A549 (cell line): ENCODE data around the gene CHMP6. TPM values are rescaled to one million over a fixed set of nuclear protein-coding genes. Genes with fewer than 3 reads are reported as not detected.

Source experiments
- ATAC-seq, 2 experiments: fragments of 200-7000 bp in 1 of 2; fragments of >200 bp in 1 of 2; cut with Nextera tagmentation in 1 of 2; cut with Tn5 transposase in 1 of 2; 3 replicates each; pipeline versions ENCODE4 v1.8.0 to v1.9.1; 2018 to 2020; ENCODE audit warnings: mild to moderate bottlenecking in 1 of 2, moderate library complexity in 1 of 2
- CTCF ChIA-PET: fragments of 300-600 bp; sonication (Branson Sonifier 250); formaldehyde crosslinking; extraction: SDS; loops from one replicate; lab custom pipeline; 2021; ENCODE audit warnings: antibody characterized with exemption, inconsistent platforms; lab: Yijun Ruan, JAX
- POLR2A ChIA-PET: fragments of 350-600 bp; formaldehyde crosslinking; extraction: SDS; loops from one replicate; lab custom pipeline; 2021; ENCODE audit warnings: antibody characterized with exemption, inconsistent platforms; lab: Yijun Ruan, JAX
- DNase-seq, 2 experiments: peaks; one replicate each; pipeline versions ENCODE4 v3.0.0 to v3.0.0-alpha.2; 2011 to 2016; ENCODE audit warnings: low read depth in 1 of 2, low spot score in 1 of 2
- FAIRE-seq: peaks from 2 replicates; lab custom pipeline; 2011; peaks lifted over from hg19 to GRCh38; lab: Jason Lieb, UNC
- H3K27ac ChIP-seq, 2 experiments: fragments of >200 bp; sonication (Bioruptor Twin); formaldehyde crosslinking; 3 replicates each; pipeline ENCODE4 v1.5.1; 2016 to 2017
- H3K4me1 ChIP-seq: fragments of >200 bp; sonication (Bioruptor Twin); formaldehyde crosslinking; 3 replicates; pipeline ENCODE4 v1.6.1; 2016
- H3K4me2 ChIP-seq: fragments of >200 bp; sonication (Bioruptor Twin); formaldehyde crosslinking; 3 replicates; pipeline ENCODE4 v1.6.1; 2016
- H3K4me3 ChIP-seq: fragments of >200 bp; sonication (Bioruptor Twin); formaldehyde crosslinking; 3 replicates; pipeline ENCODE4 v1.5.1; 2016
- H3K9me3 ChIP-seq: fragments of >200 bp; sonication (Bioruptor Twin); formaldehyde crosslinking; 3 replicates; pipeline ENCODE4 v1.6.1; 2016
- BHLHE40 ChIP-seq: IDR thresholded peaks from 2 replicates; pipeline ENCODE4 v1.6.1; 2012; ENCODE audit warnings: low read depth, low read length, inconsistent platforms
- CBX8 ChIP-seq: fragments of 200-600 bp; sonication (generic); IDR thresholded peaks from 2 replicates; pipeline ENCODE4 v1.6.1; 2016
- CEBPB ChIP-seq, 2 experiments: fragments of >200 bp in 1 of 2; sonication (Bioruptor Twin) in 1 of 2; formaldehyde crosslinking in 1 of 2; IDR thresholded peaks; 2 replicates each; pipeline ENCODE4 v1.6.1; 2012 to 2016
- ESRRA ChIP-seq: fragments of 150-350 bp; IDR thresholded peaks from 2 replicates; pipeline ENCODE4 v1.6.1; 2014; ENCODE audit warnings: mild to moderate bottlenecking, low read length, borderline replicate concordance
- FOXS1 ChIP-seq: fragments of 250-450 bp; sonication (Bioruptor Pico); IDR thresholded peaks from 2 replicates; pipeline ENCODE4 v1.5.0; 2020; ENCODE audit warnings: mild to moderate bottlenecking, moderate library complexity
- HOXA7 ChIP-seq: fragments of 250-450 bp; sonication (Bioruptor Pico); IDR thresholded peaks from 2 replicates; pipeline ENCODE4 v1.5.0; 2020; ENCODE audit warnings: mild to moderate bottlenecking, moderate library complexity
- JUN ChIP-seq, 2 experiments: fragments of >200 bp; sonication (Bioruptor Twin); formaldehyde crosslinking; IDR thresholded peaks; 2 replicates in 1 of 2; 3 replicates in 1 of 2; pipeline ENCODE4 v1.6.1; 2016 to 2017
- JUNB ChIP-seq: fragments of >200 bp; sonication (Bioruptor Twin); formaldehyde crosslinking; IDR thresholded peaks from 2 replicates; pipeline ENCODE4 v1.6.1; 2016
- KDM1A ChIP-seq: fragments of 200-600 bp; sonication (generic); IDR thresholded peaks from 2 replicates; pipeline ENCODE4 v1.6.1; 2016; ENCODE audit warnings: low read depth, mild to moderate bottlenecking
- MAFK ChIP-seq: fragments of 450-650 bp; IDR thresholded peaks from 2 replicates; pipeline ENCODE4 v1.6.1; 2014; ENCODE audit not compliant: partially characterized antibody
- MAX ChIP-seq: IDR thresholded peaks from 2 replicates; pipeline ENCODE4 v1.6.1; 2012
- NFE2L2 ChIP-seq: fragments of 150-350 bp; conservative IDR thresholded peaks from 2 replicates; pipeline ENCODE4 v1.6.1; 2014; ENCODE audit warnings: low read length
- NPAS2 ChIP-seq: fragments of 250-450 bp; sonication (Bioruptor Pico); IDR thresholded peaks from 2 replicates; pipeline ENCODE4 v1.8.0; 2022; ENCODE audit warnings: mild to moderate bottlenecking, moderate library complexity, borderline replicate concordance
- PBX3 ChIP-seq: IDR thresholded peaks from 2 replicates; pipeline ENCODE4 v1.6.1; 2012
- PHF8 ChIP-seq: fragments of 200-600 bp; sonication (generic); IDR thresholded peaks from 2 replicates; pipeline ENCODE4 v1.6.1; 2016; ENCODE audit warnings: low read depth, mild to moderate bottlenecking, antibody characterized with exemption, moderate library complexity, borderline replicate concordance
- POLR2A ChIP-seq: IDR thresholded peaks from 2 replicates; pipeline ENCODE4 v1.6.1; 2012; ENCODE audit warnings: mild to moderate bottlenecking, low read length
- POLR2AphosphoS2 ChIP-seq: conservative IDR thresholded peaks from 2 replicates; pipeline ENCODE4 v1.6.1; 2012; ENCODE audit warnings: low read length, improper control_type of control experiment, inconsistent platforms
- RFX5 ChIP-seq: fragments of 450-650 bp; IDR thresholded peaks from 2 replicates; pipeline ENCODE4 v1.7.1; 2014; ENCODE audit warnings: antibody characterized with exemption, mild to moderate bottlenecking, moderate library complexity
- RNF2 ChIP-seq: fragments of 200-600 bp; sonication (generic); IDR thresholded peaks from 2 replicates; pipeline ENCODE4 v1.6.1; 2016; ENCODE audit warnings: low read depth, mild to moderate bottlenecking, antibody characterized with exemption, moderate library complexity, borderline replicate concordance
- TP53 ChIP-seq: fragments of 250-450 bp; sonication (Bioruptor Pico); IDR thresholded peaks from 2 replicates; pipeline ENCODE4 v1.5.0; 2021; ENCODE audit warnings: mild to moderate bottlenecking, moderate library complexity
- ZFP36 ChIP-seq: fragments of 450-650 bp; IDR thresholded peaks from 2 replicates; pipeline ENCODE4 v1.6.1; 2014; ENCODE audit warnings: borderline replicate concordance; ENCODE audit not compliant: partially characterized antibody
- WGBS: methylation state at CpG from one replicate; pipeline ENCODE4 v1.1.6; 2017; ENCODE audit errors: missing lambda C conversion rate; 5-methylcytosine and 5-hydroxymethylcytosine counted together
- polyA plus RNA-seq, 4 experiments: library from polyadenylated mRNA; depleted of rRNA in 3 of 4; stranded (reverse); fragments of >200 nt; fragmentation: RNase III in 1 of 4; extraction: RNeasy Plus Mini Kit Qiagen cat#74134 plus additional on column Dnase treatment in 1 of 4; gene quantifications; 2 replicates in 3 of 4; 3 replicates in 1 of 4; pipeline ENCODE4 v1.2.3, GENCODE V29; 2011 to 2017
- TF ChIP-seq, protein P1 (sequence below): IDR thresholded peaks from 2 replicates; pipeline ENCODE4 v1.6.1; 2012; ENCODE audit warnings: low read depth, borderline replicate concordance
- TF ChIP-seq, protein P2 (sequence below): fragments of 450-650 bp; IDR thresholded peaks from 2 replicates; pipeline ENCODE4 v1.6.1; 2014; ENCODE audit warnings: antibody characterized with exemption

Gene CHMP6
- polyA plus RNA-seq, 2 of the 4 experiments (the other 2 are of a cell fraction), result 28.9 to 30.8 TPM

GRCh38 chr17:80967404-80967872, 24.2 kb upstream of the CHMP6 start:
- DNase-seq (no peak), FAIRE-seq (no peak), ATAC-seq (no peak)
- ChIA-PET CTCF (interaction anchor here (0.6 to 5.9 kb wide), 7 partner anchors 11 to 540 kb away, joined by 3 to 48 read pairs (median 4); no protein-coding TSS in a partner anchor), POLR2A (no interaction called here)
- Histone ChIP-seq H3K27ac (no peak overlapping the region), H3K4me3 (no peak overlapping the region), H3K9me3 (no peaks in the 10 kb centered on the region), H3K4me2 (no peak overlapping the region), H3K4me1 (no peaks in the 10 kb centered on the region)
- 91% methylated on average over 17 of the region's 19 CpGs for WGBS
- no peak for TF ChIP-seq HOXA7 (CRISPR knock-in tag)
- TF ChIP-seq RNF2, result no peak
- no peak for TF ChIP-seq POLR2A
- TF ChIP-seq, protein P1, sequence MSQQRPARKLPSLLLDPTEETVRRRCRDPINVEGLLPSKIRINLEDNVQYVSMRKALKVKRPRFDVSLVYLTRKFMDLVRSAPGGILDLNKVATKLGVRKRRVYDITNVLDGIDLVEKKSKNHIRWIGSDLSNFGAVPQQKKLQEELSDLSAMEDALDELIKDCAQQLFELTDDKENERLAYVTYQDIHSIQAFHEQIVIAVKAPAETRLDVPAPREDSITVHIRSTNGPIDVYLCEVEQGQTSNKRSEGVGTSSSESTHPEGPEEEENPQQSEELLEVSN, result no peak
- no peak for TF ChIP-seq ESRRA
- TF ChIP-seq POLR2AphosphoS2, result no peak
- no peak for TF ChIP-seq BHLHE40
- TF ChIP-seq MAFK, result no peak
- TF ChIP-seq NPAS2 (CRISPR knock-in tag), result no peak
- no peak for TF ChIP-seq NFE2L2
- TF ChIP-seq, protein P2, sequence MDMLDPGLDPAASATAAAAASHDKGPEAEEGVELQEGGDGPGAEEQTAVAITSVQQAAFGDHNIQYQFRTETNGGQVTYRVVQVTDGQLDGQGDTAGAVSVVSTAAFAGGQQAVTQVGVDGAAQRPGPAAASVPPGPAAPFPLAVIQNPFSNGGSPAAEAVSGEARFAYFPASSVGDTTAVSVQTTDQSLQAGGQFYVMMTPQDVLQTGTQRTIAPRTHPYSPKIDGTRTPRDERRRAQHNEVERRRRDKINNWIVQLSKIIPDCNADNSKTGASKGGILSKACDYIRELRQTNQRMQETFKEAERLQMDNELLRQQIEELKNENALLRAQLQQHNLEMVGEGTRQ, result no peak
- TF ChIP-seq CBX8, result no peak
- no peak for TF ChIP-seq JUNB
- no peak for TF ChIP-seq PHF8
- no peak for TF ChIP-seq ZFP36

DNA sequence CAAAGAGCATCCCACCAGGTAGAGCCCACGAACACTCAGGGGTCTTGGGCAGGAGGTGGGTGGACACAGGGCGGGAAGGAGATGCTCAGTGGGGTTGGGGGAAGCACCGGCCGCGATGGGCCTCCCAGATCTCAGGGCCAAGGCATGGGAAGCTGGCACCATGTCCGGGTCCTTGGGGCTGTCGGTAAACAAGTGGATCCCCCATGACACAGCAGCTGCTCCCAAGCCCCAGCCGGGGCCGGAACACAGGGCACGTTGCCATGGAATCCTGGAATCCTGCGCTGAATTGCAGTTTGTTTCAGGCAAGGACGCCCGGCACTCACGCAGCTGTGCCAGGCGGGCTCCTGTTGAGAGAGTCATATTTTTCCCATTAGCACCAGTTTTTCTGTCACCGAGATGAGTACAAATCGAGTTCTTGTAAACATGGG, 23.0 kb upstream of the CHMP6 start:
- ChIA-PET CTCF (interaction anchor here (0.7 to 5.9 kb wide), 8 partner anchors 10 to 544 kb away, joined by 3 to 48 read pairs (median 11); no protein-coding TSS in a partner anchor), POLR2A (no interaction called here)
- no peaks in the 10 kb centered on the region for H3K9me3 ChIP-seq
- WGBS, result 50% methylated on average over 15 of the region's 17 CpGs
- no peak overlapping the region for H3K27ac ChIP-seq
- ATAC-seq (peak in 1 of 2 experiments; percentile 1; a peak in 2 of 6 replicates), FAIRE-seq (no peak), DNase-seq (no peak)
- H3K4me2 ChIP-seq, result no peak overlapping the region
- TF ChIP-seq RFX5 (no peak), HOXA7 (CRISPR knock-in tag) (no peak), KDM1A (no peak), RNF2 (no peak), JUN (IDR thresholded peaks at IDR 0.05) (no peak), MAX (no peak), PBX3 (peak; percentile 3; the same call in 1 of the 2 replicates), CEBPB (IDR thresholded peaks at IDR 0.05) (no peak), FOXS1 (CRISPR knock-in tag) (no peak)
- H3K4me3 ChIP-seq, result no peak overlapping the region
- H3K4me1 ChIP-seq, result no peaks in the 10 kb centered on the region

DNA sequence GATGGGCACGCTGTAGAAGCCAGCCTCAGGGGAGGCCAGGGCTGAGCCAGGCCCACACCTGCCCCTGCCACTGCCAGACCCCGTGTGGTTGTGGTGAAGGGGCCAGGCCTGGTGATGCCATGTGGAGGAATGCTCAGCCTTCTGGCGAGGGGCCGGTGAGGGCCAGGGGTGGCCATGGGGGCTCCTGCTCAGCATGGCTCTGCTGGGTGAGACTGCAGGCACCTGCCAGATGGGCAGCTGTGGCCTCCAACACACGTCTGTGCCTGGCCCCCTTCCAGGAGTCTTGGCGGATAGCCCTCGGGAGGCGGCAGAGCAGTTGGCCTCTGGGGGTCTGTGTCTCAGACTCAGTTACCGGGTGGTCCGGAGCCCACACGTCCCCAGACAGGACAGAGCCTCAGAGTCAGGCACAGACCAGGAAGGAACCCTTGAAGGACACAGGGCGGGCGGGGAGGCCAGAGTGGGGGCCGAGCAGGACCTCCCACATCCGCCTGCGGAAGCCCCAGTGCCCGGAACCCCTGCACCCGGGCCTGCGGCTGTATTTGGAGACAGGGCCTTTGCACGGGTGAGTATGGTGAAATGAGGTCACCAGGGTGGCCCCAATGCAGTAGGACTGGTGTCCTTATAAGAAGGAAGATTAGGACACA, 22.5 kb upstream of the CHMP6 start:
- Histone ChIP-seq H3K4me3 (no peak overlapping the region), H3K9me3 (no peaks in the 10 kb centered on the region), H3K4me2 (no peak overlapping the region), H3K4me1 (no peaks in the 10 kb centered on the region), H3K27ac (no peak overlapping the region)
- ChIA-PET POLR2A (no interaction called here), CTCF (interaction anchor here (0.9 to 5.9 kb wide), 7 partner anchors 10 to 545 kb away, joined by 3 to 48 read pairs (median 17); no protein-coding TSS in a partner anchor)
- ATAC-seq, result peak in 1 of 2 experiments; percentile 6; a peak in 3 of 6 replicates
- no peak for FAIRE-seq
- TF ChIP-seq TP53 (CRISPR knock-in tag) (0 out of 2 replicates have a peak, but pooled peaks have one; percentile 19), FOXS1 (CRISPR knock-in tag) (no peak), JUN (IDR thresholded peaks at IDR 0.05) (peak in 1 of 2 experiments; percentile 35; a peak in 1 of 5 replicates)
- DNase-seq, result no peak
- 68% methylated on average over 17 of the region's 20 CpGs for WGBS
